ENCODE results near the gene RGS12. TPM values are rescaled to one million over a fixed set of nuclear protein-coding genes. Genes with fewer than 3 reads are reported as not detected.

The RGS12 gene
- polyA plus RNA-seq, 1 donor (not counting 4 experiments of a cell fraction or from before 2014, with no cell fraction given): 34.0 TPM

GRCh38 chr4:3263053-3263875 lies 29.6 kb upstream of the RGS12 start:
- Histone ChIP-seq H4K20me1 (ENCODE audit: control insufficient read depth, extremely low read depth, insufficient read depth, low read length) (no peaks in the 10 kb centered on the region), H3K9me1 (ENCODE audit: control insufficient read depth, extremely low read depth, insufficient read depth, low read length) (no peaks in the 10 kb centered on the region), H3K79me2 (ENCODE audit: control insufficient read depth, insufficient read depth, low read length) (no peaks in the 10 kb centered on the region), H3K4me2 (ENCODE audit: control insufficient read depth, extremely low read depth, insufficient read depth, low read depth, low read length) (no peak overlapping the region), H3K27ac (ENCODE audit: control insufficient read depth, insufficient read depth, low read length) (no peak overlapping the region), H3K9me3 (ENCODE audit: control insufficient read depth, low read depth, low read length) (no peaks in the 10 kb centered on the region), H3K9ac (ENCODE audit: control insufficient read depth, extremely low read depth, insufficient read depth, low read length) (no peak overlapping the region), H3K4me3 (ENCODE audit: control insufficient read depth in 2 of 3, extremely low read depth in 1 of 3, insufficient read depth in 2 of 3, low read depth in 1 of 3, low read length in 3 of 3) (no peak overlapping the region), H3K27me3 (ENCODE audit: control insufficient read depth, extremely low read depth, insufficient read depth, low read length) (peaks cover 33% of the 10 kb centered on the region), H3K4me1 (ENCODE audit: control insufficient read depth, extremely low read depth, insufficient read depth, low read length) (no peaks in the 10 kb centered on the region), H2AFZ (ENCODE audit: control insufficient read depth, low read length) (no peak overlapping the region), H3K36me3 (ENCODE audit: control insufficient read depth in 2 of 2, extremely low read depth in 1 of 2, insufficient read depth in 2 of 2, low read length in 2 of 2) (no peaks in the 10 kb centered on the region)
- dilution Hi-C loops (cut with MboI; ENCODE audit: extremely low pct_ligation_motif_present, low sequenced_read_pairs): no loop called here
- TF ChIP-seq CTCF (optimal IDR thresholded peaks at IDR 0.05 in 1 of 3, IDR thresholded peaks at IDR 0.05 in 1 of 3, conservative IDR thresholded peaks at IDR 0.05 in 1 of 3; ENCODE audit: extremely low read depth in 1 of 3, insufficient read depth in 2 of 3, low read length in 3 of 3): no peak
- no peak for TF ChIP-seq EZH2 (IDR thresholded peaks at IDR 0.05; ENCODE audit: low read length)
- FAIRE-seq: no peak
- no peak for DNase-seq (ENCODE audit: low read depth, low spot score)

GRCh38 chr4:3263876-3264193 lies 29.0 kb upstream of the RGS12 start:
- TF ChIP-seq EZH2 (IDR thresholded peaks at IDR 0.05; ENCODE audit: low read length) (no peak), CTCF (optimal IDR thresholded peaks at IDR 0.05 in 1 of 3, IDR thresholded peaks at IDR 0.05 in 1 of 3, conservative IDR thresholded peaks at IDR 0.05 in 1 of 3; ENCODE audit: extremely low read depth in 1 of 3, insufficient read depth in 2 of 3, low read length in 3 of 3) (no peak)
- FAIRE-seq: no peak
- DNase-seq (ENCODE audit: low read depth, low spot score): no peak
- Histone ChIP-seq H4K20me1 (ENCODE audit: control insufficient read depth, extremely low read depth, insufficient read depth, low read length) (no peaks in the 10 kb centered on the region), H3K9me1 (ENCODE audit: control insufficient read depth, extremely low read depth, insufficient read depth, low read length) (no peaks in the 10 kb centered on the region), H2AFZ (ENCODE audit: control insufficient read depth, low read length) (no peak overlapping the region), H3K36me3 (ENCODE audit: control insufficient read depth in 2 of 2, extremely low read depth in 1 of 2, insufficient read depth in 2 of 2, low read length in 2 of 2) (no peaks in the 10 kb centered on the region), H3K27me3 (ENCODE audit: control insufficient read depth, extremely low read depth, insufficient read depth, low read length) (peaks cover 39% of the 10 kb centered on the region), H3K4me2 (ENCODE audit: control insufficient read depth, extremely low read depth, insufficient read depth, low read depth, low read length) (no peak overlapping the region), H3K27ac (ENCODE audit: control insufficient read depth, insufficient read depth, low read length) (no peak overlapping the region), H3K79me2 (ENCODE audit: control insufficient read depth, insufficient read depth, low read length) (no peaks in the 10 kb centered on the region), H3K9ac (ENCODE audit: control insufficient read depth, extremely low read depth, insufficient read depth, low read length) (no peak overlapping the region), H3K4me1 (ENCODE audit: control insufficient read depth, extremely low read depth, insufficient read depth, low read length) (no peaks in the 10 kb centered on the region), H3K4me3 (ENCODE audit: control insufficient read depth in 2 of 3, extremely low read depth in 1 of 3, insufficient read depth in 2 of 3, low read depth in 1 of 3, low read length in 3 of 3) (no peak overlapping the region), H3K9me3 (ENCODE audit: control insufficient read depth, low read depth, low read length) (no peaks in the 10 kb centered on the region)
- dilution Hi-C loops (cut with MboI; ENCODE audit: extremely low pct_ligation_motif_present, low sequenced_read_pairs): no loop called here

Measured in keratinocyte (primary cell).